Measurements from ENCODE around the gene GOLIM4.
"Not testable (repeated sequence)": the region's sequence is repeated elsewhere in the genome, so short reads cannot be mapped to it uniquely, and the experiment has no call there.

The GOLIM4 gene

DNA sequence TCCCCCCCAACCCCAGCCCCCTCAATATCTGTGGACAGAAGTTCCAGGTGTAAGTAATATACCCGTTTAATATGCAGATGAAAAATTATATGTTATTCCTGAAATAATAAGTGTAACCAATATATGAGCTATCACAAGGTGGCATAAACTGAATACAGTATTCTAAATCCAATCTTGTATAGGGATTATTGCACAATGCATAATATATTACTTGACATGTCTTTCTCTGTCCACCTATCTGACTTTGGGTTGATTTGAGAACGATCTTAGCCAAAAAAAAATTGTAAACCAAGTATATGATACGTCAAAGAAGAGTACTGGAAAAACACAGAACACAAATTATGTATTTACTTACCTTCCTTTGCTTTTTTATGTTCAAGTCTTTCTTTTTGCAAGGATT lies 47.8 kb downstream of the GOLIM4 start:
- FAIRE-seq: no peak

DNA sequence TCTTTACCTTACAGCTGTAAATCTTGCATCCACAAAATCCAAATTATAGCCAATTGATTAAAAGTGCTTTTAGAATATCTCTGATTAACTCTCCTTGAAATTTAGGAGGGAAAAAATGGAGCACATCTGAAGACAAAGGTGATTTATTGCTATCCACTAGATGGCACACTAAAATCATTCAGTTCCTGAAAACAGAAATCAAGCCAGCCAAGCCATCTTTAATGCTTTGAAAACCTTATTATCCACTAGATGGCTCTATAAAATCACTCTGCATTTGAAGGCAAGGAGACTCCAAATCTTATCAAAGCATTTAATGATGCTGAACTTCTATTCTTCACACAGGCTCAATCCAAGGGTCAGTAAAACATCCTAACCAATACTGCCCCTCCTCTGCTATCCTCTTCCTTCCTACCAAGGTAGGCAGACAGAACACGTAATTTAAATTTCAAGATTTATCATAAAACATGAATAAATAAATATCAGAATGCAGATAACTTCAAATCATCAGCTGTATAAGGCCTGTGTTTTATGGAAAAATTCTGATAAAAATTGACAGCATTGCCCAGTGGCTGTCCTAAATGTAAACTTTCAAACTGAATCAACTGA lies 48.4 kb downstream of the GOLIM4 start:
- FAIRE-seq: peak; percentile 94

- FAIRE-seq: no peak
These were observed 51.7 kb downstream of the GOLIM4 start for GRCh38 chr3:168044049-168044448.

GRCh38 chr3:168040607-168041208 lies 55.0 kb downstream of the GOLIM4 start:
- FAIRE-seq: no peak

GRCh38 chr3:168037020-168037419 lies 58.7 kb downstream of the GOLIM4 start:
- no peak for FAIRE-seq

- no peak for FAIRE-seq
These were observed 59.1 kb downstream of the GOLIM4 start for GRCh38 chr3:168036619-168037018.

DNA sequence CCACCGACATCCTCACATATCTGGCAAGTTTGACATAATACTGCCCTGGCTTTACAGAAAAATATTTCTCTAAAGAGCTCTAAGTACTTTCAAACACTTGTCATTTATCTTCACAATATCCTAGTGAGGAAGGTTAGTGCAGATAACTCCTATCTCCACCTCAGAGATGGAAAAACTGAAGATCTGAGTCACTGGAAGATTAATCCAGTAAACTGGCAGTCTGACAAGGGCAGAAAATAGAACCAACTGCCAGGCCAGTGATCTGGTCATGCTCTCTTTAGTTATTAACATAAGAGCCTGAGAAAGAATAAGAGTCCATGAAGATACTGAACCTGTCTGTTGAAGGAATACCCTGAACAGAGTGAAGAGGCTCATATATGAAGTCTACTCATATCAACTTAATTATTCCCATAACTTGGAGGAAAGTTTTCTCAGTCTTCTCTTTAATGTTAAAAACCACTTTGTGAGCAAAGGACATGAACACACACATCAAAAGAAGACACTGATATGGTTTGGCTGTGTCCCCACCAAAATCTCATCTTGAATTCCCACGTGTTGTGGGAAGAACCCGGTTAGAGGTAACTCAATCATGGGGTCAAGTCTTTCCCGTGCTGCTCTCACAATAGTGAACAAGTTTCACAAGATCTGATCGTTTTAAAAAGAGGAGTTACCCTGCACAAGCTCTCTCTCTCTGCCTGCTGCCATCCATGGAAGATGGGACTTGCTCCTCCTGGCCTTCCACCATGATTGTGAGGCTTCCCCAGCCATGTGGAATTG lies 61.4 kb downstream of the GOLIM4 start:
- no peak for FAIRE-seq

GRCh38 chr3:168030577-168030976 lies 65.1 kb downstream of the GOLIM4 start:
- FAIRE-seq: no peak

GRCh38 chr3:168029705-168030104 lies 66.0 kb downstream of the GOLIM4 start:
- FAIRE-seq: no peak

- FAIRE-seq: no peak
These were observed 67.6 kb downstream of the GOLIM4 start for GRCh38 chr3:168028086-168028485.

- no peak for FAIRE-seq
These were observed 69.0 kb downstream of the GOLIM4 start for GRCh38 chr3:168026764-168027163.

DNA sequence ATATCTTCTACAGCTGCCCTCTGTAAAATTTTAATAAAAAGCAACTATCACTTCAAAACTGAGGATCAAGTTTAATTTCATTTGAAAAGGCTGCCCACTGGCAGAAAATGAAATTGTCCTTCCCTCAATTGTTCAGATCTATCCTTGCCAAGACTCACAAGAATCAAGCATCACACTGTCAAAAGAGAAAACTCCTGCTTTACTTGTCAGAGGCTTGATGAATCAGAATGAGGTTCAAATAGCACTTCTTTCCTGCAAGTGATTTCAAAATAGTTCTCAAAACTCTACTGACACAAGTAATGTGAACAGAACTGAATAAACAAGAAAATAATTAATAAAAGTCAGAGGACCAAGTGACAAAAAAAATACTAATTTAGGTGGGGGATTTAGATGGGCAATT lies 70.6 kb downstream of the GOLIM4 start:
- FAIRE-seq: no peak

- FAIRE-seq: no peak
These were observed 71.2 kb downstream of the GOLIM4 start for GRCh38 chr3:168024537-168024941.

GRCh38 chr3:168021737-168022450 lies 73.8 kb downstream of the GOLIM4 start:
- no peak for FAIRE-seq

DNA sequence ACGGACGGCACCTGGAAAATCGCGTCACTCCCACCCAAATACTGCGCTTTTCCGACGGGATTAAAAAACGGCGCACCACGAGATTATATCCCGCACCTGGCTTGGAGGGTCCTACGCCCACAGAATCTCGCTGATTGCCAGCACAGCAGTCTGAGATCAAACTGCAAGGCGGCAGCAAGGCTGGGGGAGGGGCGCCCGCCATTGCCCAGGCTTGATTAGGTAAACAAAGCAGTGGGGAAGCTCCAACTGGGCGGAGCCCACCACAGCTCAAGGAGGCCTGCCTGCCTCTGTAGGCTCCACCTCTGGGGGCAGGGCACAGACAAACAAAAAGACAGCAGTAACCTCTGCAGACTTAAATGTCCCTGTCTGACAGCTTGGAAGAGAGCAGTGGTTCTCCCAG lies 84.4 kb downstream of the GOLIM4 start:
- not testable (repeated sequence) for FAIRE-seq

GRCh38 chr3:168006584-168006983 lies 89.1 kb downstream of the GOLIM4 start:
- no peak for FAIRE-seq

- no peak for FAIRE-seq
These were observed 91.8 kb downstream of the GOLIM4 start for GRCh38 chr3:168003911-168004310.

- no peak for FAIRE-seq
These were observed 92.8 kb downstream of the GOLIM4 start for GRCh38 chr3:168002786-168003368.

DNA sequence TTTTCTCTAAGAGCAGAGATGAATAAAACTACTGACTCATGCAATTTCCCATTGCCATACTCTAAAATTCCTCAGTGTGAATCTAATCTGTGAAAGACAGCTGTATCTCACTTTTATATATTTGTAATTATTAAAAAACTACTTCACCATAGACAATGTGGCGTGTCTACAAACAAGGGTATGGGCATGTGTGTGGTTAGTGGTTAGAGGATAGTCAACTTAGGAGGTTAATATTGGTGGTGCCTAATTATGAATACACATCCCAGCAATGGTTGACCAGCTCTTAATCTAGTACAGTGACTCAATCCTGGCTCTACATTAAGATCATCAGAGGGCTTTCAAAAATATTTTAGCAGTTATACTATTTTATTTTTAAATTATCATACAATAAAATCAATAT lies 94.5 kb downstream of the GOLIM4 start:
- FAIRE-seq: no peak

GRCh38 chr3:167998253-167998652 lies 97.5 kb downstream of the GOLIM4 start:
- no peak for FAIRE-seq

- no peak for FAIRE-seq
These were observed 99.2 kb downstream of the GOLIM4 start for GRCh38 chr3:167996514-167996913.

GRCh38 chr3:167992381-167992780 lies 103.3 kb downstream of the GOLIM4 start:
- FAIRE-seq: no peak

GRCh38 chr3:167991213-167991612 lies 104.5 kb downstream of the GOLIM4 start:
- no peak for FAIRE-seq

All from endometrium (tissue), 2 donors.